SKM-1 (cell line): ENCODE data around the gene CA11.
"Not testable (repeated sequence)": the region's sequence is repeated elsewhere in the genome, so short reads cannot be mapped to it uniquely, and the experiment has no call there.

Experiments
- DNase-seq: peaks from one replicate; lab custom pipeline; 2025; ENCODE audit not compliant: unreplicated experiment; lab: John Stamatoyannopoulos, UW

The CA11 gene

GRCh38 chr19:48669903-48670668 lies 24.1 kb upstream of the CA11 start:
- DNase-seq, result no peak

GRCh38 chr19:48668761-48669160 lies 22.8 kb upstream of the CA11 start:
- no peak for DNase-seq

GRCh38 chr19:48668332-48668731 lies 22.3 kb upstream of the CA11 start:
- DNase-seq, result no peak

GRCh38 chr19:48665786-48666185 lies 19.8 kb upstream of the CA11 start:
- no peak for DNase-seq

GRCh38 chr19:48664476-48664875 lies 18.5 kb upstream of the CA11 start:
- DNase-seq, result no peak

- no peak for DNase-seq
Measured at GRCh38 chr19:48663667-48664066, 17.7 kb upstream of the CA11 start.

- DNase-seq, result no peak
Measured at GRCh38 chr19:48661711-48662090, 15.7 kb upstream of the CA11 start.

- DNase-seq, result peak; percentile 83
Measured at GRCh38 chr19:48660852-48661710, 15.1 kb upstream of the CA11 start.

GRCh38 chr19:48659768-48660167 lies 13.8 kb upstream of the CA11 start:
- DNase-seq, result peak; percentile 66

- no peak for DNase-seq
Measured at GRCh38 chr19:48658483-48658882, 12.5 kb upstream of the CA11 start.

- DNase-seq, result not testable (repeated sequence)
Measured at GRCh38 chr19:48657828-48658227, 11.8 kb upstream of the CA11 start.

GRCh38 chr19:48656840-48657474 lies 11.0 kb upstream of the CA11 start:
- no peak for DNase-seq

GRCh38 chr19:48654299-48655059 lies 8.5 kb upstream of the CA11 start:
- no peak for DNase-seq

GRCh38 chr19:48651683-48652048 lies 5.7 kb upstream of the CA11 start:
- no peak for DNase-seq

- DNase-seq, result no peak
Measured at GRCh38 chr19:48650974-48651682, 5.1 kb upstream of the CA11 start.

- DNase-seq, result no peak
Measured at GRCh38 chr19:48648134-48648533, 2.1 kb upstream of the CA11 start.

- no peak for DNase-seq
Measured at GRCh38 chr19:48646722-48647216, 782 bp upstream of the CA11 start.

GRCh38 chr19:48645620-48646000 lies 377 bp downstream of the CA11 start:
- no peak for DNase-seq

- DNase-seq, result peak; percentile 31
Measured at GRCh38 chr19:48644839-48645619, 958 bp downstream of the CA11 start.

- no peak for DNase-seq
Measured at GRCh38 chr19:48644355-48644754, 1.6 kb downstream of the CA11 start.
